PC-3 (cell line): ENCODE results near the gene FAM177A1.

Experiments
- CTCF ChIP-seq: fragments of 300-600 bp; sonication (generic); conservative IDR thresholded peaks from 2 replicates; pipeline ENCODE4 v1.5.1; 2017; ENCODE audit warnings: antibody characterized with exemption, low read depth, mild to moderate bottlenecking, low read length
- EZH2 ChIP-seq: fragments of 300-600 bp; sonication (generic); IDR thresholded peaks from one replicate; pipeline ENCODE4 v1.6.1; 2017; ENCODE audit warnings: antibody characterized with exemption, mild to moderate bottlenecking, low read length; ENCODE audit not compliant: unreplicated experiment
- EZH2phosphoT487 ChIP-seq: fragments of 300-600 bp; sonication (generic); IDR thresholded peaks from 2 replicates; pipeline ENCODE4 v1.6.1; 2018; ENCODE audit warnings: mild to moderate bottlenecking, antibody characterized with exemption, low read length, borderline replicate concordance

- TF ChIP-seq CTCF (no peak), EZH2 (no peak), EZH2phosphoT487 (no peak)
Measured at GRCh38 chr14:35114036-35114435, 68.0 kb downstream of the FAM177A1 start.
